Esophagus muscularis mucosa (tissue), 4 donors: Measurements from ENCODE around the gene TM9SF2. TPM values are rescaled to one million over a fixed set of nuclear protein-coding genes. Genes with fewer than 3 reads are reported as not detected.

Experiments used
- DNase-seq: peaks from one replicate; pipeline ENCODE4 v3.0.0-alpha.2; 2017; ENCODE audit errors: extremely low spot score
- H3K27ac ChIP-seq, 4 donors: fragments of 200-600 bp; sonication (generic); replicated peaks in 1 of 4; 1 replicate in 3 of 4; 2 replicates in 1 of 4; pipeline ENCODE4 v1.5.1; 2016 to 2019; ENCODE audit warnings: mild to moderate bottlenecking in 1 of 4
- H3K27me3 ChIP-seq, 4 donors: fragments of 200-600 bp; sonication (generic); one replicate each; pipeline versions ENCODE4 v1.5.1 to v1.6.0; 2016 to 2019
- H3K36me3 ChIP-seq, 4 donors: fragments of 200-600 bp; sonication (generic); one replicate each; pipeline ENCODE4 v1.5.1; 2016 to 2019
- H3K4me1 ChIP-seq, 4 donors: fragments of 200-600 bp; sonication (generic); one replicate each; pipeline ENCODE4 v1.5.1; 2016 to 2019
- H3K4me3 ChIP-seq, 4 donors: fragments of 200-600 bp; sonication (generic); 1 replicate in 2 of 4; 2 replicates in 2 of 4; pipeline ENCODE4 v1.5.1; 2016 to 2019; ENCODE audit warnings: mild to moderate bottlenecking in 4 of 4, moderate library complexity in 1 of 4
- H3K9me3 ChIP-seq, 4 donors: fragments of 200-600 bp; sonication (generic); 1 replicate in 3 of 4; 2 replicates in 1 of 4; pipeline ENCODE4 v1.5.1; 2016 to 2019
- EP300 ChIP-seq: sonication (generic); formaldehyde crosslinking; IDR thresholded peaks from one replicate; pipeline ENCODE4 v1.6.1; 2017; ENCODE audit warnings: antibody characterized with exemption
- POLR2A ChIP-seq: fragments of 450-650 bp; IDR thresholded peaks from one replicate; pipeline ENCODE4 v1.6.1; 2017; ENCODE audit warnings: antibody characterized with exemption, moderate library complexity, mild to moderate bottlenecking, low read depth
- POLR2AphosphoS5 ChIP-seq, 2 donors: sonication (generic); formaldehyde crosslinking; IDR thresholded peaks; one replicate each; pipeline ENCODE4 v1.6.1; 2017; ENCODE audit warnings: antibody characterized with exemption in 2 of 2
- WGBS: methylation state at CpG from one replicate; pipeline ENCODE4 v1.1.5; 2018; 5-methylcytosine and 5-hydroxymethylcytosine counted together
- intact Hi-C: fragments of 100-400 bp; cut with DNase I; formaldehyde crosslinking; loops from one replicate; pipeline ENCODE4 v1.15.1; 2023
- total RNA-seq, 4 donors: library from RNA; depleted of rRNA; stranded (reverse); fragments of >200 nt; gene quantifications; one replicate each; pipeline versions ENCODE4 v1.1.0 to v1.2.1, GENCODE V29; 2016
- TF ChIP-seq, protein P1 (sequence below), 3 experiments: fragments of 200-600 bp in 2 of 3; fragments of 450-650 bp in 1 of 3; sonication (generic) in 2 of 3; IDR thresholded peaks; one replicate each; pipeline ENCODE4 v1.5.1; 2017 to 2019; ENCODE audit warnings: antibody characterized with exemption in 3 of 3, mild to moderate bottlenecking in 2 of 3, moderate library complexity in 1 of 3

The TM9SF2 gene
- total RNA-seq, 4 donors from 2014 or later, result 65.6 to 86.9 (median 71.8) TPM

GRCh38 chr13:99498171-99499161, 2.8 kb upstream of the TM9SF2 start:
- H3K4me1 ChIP-seq, result peaks cover 44 to 60% (median 51%) of the 10 kb centered on the region in 4 donors
- no peaks in the 10 kb centered on the region for H3K36me3 ChIP-seq
- TF ChIP-seq POLR2AphosphoS5 (IDR thresholded peaks at IDR 0.05) (peak; percentile 74 to 87), EP300 (no peak), POLR2A (peak; percentile 29)
- TF ChIP-seq, protein P1, sequence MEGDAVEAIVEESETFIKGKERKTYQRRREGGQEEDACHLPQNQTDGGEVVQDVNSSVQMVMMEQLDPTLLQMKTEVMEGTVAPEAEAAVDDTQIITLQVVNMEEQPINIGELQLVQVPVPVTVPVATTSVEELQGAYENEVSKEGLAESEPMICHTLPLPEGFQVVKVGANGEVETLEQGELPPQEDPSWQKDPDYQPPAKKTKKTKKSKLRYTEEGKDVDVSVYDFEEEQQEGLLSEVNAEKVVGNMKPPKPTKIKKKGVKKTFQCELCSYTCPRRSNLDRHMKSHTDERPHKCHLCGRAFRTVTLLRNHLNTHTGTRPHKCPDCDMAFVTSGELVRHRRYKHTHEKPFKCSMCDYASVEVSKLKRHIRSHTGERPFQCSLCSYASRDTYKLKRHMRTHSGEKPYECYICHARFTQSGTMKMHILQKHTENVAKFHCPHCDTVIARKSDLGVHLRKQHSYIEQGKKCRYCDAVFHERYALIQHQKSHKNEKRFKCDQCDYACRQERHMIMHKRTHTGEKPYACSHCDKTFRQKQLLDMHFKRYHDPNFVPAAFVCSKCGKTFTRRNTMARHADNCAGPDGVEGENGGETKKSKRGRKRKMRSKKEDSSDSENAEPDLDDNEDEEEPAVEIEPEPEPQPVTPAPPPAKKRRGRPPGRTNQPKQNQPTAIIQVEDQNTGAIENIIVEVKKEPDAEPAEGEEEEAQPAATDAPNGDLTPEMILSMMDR (IDR thresholded peaks at IDR 0.05), result peak in 1 of 3 experiments; percentile 13
- peak; percentile 99 for DNase-seq
- H3K27ac ChIP-seq, result peak overlapping the region; percentile 79 to 89 (median 89)
- no peaks in the 10 kb centered on the region for H3K9me3 ChIP-seq
- H3K4me3 ChIP-seq, result peak overlapping the region; percentile 57 to 66 (median 61)
- 12% methylated on average over 30 of the region's 50 CpGs for WGBS
- intact Hi-C loops, result loop anchor here (5.0 kb wide), 1 partner anchor 109 kb away; the partner anchor contains the start of gene CLYBL
- no peaks in the 10 kb centered on the region for H3K27me3 ChIP-seq

GRCh38 chr13:99500839-99501183, 461 bp upstream of the TM9SF2 start:
- 2% methylated on average over 9 of the region's 9 CpGs for WGBS
- Histone ChIP-seq H3K36me3 (no peaks in the 10 kb centered on the region), H3K27me3 (no peaks in the 10 kb centered on the region), H3K4me3 (peak overlapping the region; percentile 73 to 99 (median 84)), H3K4me1 (peaks cover 59 to 79% (median 63%) of the 10 kb centered on the region in 4 donors), H3K9me3 (no peaks in the 10 kb centered on the region), H3K27ac (peak overlapping the region; percentile 79 to 90 (median 89))
- intact Hi-C loops, result loop anchor here (5.0 to 10.0 kb wide), 2 partner anchors 64 to 226 kb away; no protein-coding TSS in a partner anchor
- TF ChIP-seq POLR2A (no peak), POLR2AphosphoS5 (IDR thresholded peaks at IDR 0.05) (no peak), EP300 (no peak)
- TF ChIP-seq, protein P1 (IDR thresholded peaks at IDR 0.05), result no peak
- no peak for DNase-seq

DNA sequence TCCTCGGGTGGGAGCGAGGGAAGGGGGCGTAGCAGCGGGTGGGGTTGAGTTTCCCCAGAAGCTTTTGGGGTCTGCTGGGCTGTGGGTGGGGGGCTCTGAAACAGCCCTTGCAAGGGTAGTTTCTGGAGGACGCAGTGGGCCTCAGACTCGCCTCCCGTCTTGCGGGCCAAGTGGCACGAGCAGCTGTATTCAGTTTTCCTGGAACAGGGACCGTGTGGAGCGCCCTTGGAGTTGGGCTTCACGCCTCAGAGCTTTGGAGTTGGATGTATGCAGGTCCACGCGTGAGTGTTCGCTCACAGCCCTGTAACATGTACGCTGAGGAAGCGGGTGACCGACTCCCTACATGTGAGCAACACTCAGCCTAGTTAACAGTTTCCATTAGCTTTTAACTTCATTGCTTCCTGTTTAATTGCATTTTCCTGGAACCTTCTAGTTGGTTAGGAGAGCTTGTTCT, 603 bp downstream of the TM9SF2 start:
- Histone ChIP-seq H3K27me3 (no peaks in the 10 kb centered on the region), H3K27ac (peak overlapping the region; percentile 79 to 90 (median 89)), H3K4me1 (peaks cover 63 to 79% (median 66%) of the 10 kb centered on the region in 4 donors), H3K9me3 (no peaks in the 10 kb centered on the region), H3K36me3 (no peaks in the 10 kb centered on the region), H3K4me3 (peak overlapping the region; percentile 73 to 99 (median 84))
- TF ChIP-seq POLR2A (no peak), EP300 (no peak), POLR2AphosphoS5 (IDR thresholded peaks at IDR 0.05) (no peak)
- TF ChIP-seq, protein P1 (IDR thresholded peaks at IDR 0.05), result no peak
- intact Hi-C loops, result loop anchor here (5.0 to 10.0 kb wide), 2 partner anchors 65 to 227 kb away; no protein-coding TSS in a partner anchor
- WGBS, result 0% methylated on average over 6 of the region's 18 CpGs
- no peak for DNase-seq

DNA sequence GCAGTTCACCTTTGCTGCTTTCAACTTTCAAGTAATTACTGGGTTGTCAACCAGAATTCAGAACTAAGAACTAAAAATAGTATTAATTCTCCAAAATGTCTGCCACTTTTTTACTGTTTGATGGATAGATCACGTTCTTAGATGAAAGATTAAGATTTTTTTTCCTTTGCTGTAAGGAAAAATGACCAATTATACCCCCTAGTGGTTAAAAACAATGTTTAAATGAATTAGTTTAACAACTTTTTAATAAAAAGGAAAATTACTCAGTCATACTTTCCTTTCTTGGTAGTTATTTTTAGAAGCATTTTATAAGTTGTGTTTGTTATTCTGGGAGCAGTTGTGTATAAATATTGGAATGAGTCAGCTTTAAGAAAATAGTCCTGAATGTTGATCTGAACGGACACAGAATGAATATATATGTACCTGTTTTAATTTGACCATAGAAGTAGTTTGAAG, 4.6 kb downstream of the TM9SF2 start:
- 21% methylated on average over 2 of the region's 2 CpGs for WGBS
- Histone ChIP-seq H3K36me3 (peaks cover 0 to 12% (median 7%) of the 10 kb centered on the region in 4 donors), H3K27me3 (no peaks in the 10 kb centered on the region), H3K9me3 (no peaks in the 10 kb centered on the region), H3K27ac (no peak overlapping the region), H3K4me1 (peaks cover 41 to 59% (median 53%) of the 10 kb centered on the region in 4 donors), H3K4me3 (no peak overlapping the region)
- intact Hi-C loops, result loop anchor here (10.0 kb wide), 1 partner anchor 231 kb away; no protein-coding TSS in a partner anchor
- no peak for DNase-seq
- no peak for TF ChIP-seq POLR2A
- TF ChIP-seq EP300, result no peak
- TF ChIP-seq, protein P1 (IDR thresholded peaks at IDR 0.05), result peak in 1 of 3 experiments; percentile 33
- no peak for TF ChIP-seq POLR2AphosphoS5 (IDR thresholded peaks at IDR 0.05)
